NCI-H146 (cell line): Measurements from ENCODE around the gene ANKRD11.
A peak's percentile ranks its signal among the peaks of the same experiment; 100 is the strongest.
"Not testable (repeated sequence)": the region's sequence is repeated elsewhere in the genome, so short reads cannot be mapped to it uniquely, and the experiment has no call there.

ENCODE experiments used
- DNase-seq: peaks from one replicate; lab custom pipeline; 2025; lab: John Stamatoyannopoulos, UW

ANKRD11 gene

DNA sequence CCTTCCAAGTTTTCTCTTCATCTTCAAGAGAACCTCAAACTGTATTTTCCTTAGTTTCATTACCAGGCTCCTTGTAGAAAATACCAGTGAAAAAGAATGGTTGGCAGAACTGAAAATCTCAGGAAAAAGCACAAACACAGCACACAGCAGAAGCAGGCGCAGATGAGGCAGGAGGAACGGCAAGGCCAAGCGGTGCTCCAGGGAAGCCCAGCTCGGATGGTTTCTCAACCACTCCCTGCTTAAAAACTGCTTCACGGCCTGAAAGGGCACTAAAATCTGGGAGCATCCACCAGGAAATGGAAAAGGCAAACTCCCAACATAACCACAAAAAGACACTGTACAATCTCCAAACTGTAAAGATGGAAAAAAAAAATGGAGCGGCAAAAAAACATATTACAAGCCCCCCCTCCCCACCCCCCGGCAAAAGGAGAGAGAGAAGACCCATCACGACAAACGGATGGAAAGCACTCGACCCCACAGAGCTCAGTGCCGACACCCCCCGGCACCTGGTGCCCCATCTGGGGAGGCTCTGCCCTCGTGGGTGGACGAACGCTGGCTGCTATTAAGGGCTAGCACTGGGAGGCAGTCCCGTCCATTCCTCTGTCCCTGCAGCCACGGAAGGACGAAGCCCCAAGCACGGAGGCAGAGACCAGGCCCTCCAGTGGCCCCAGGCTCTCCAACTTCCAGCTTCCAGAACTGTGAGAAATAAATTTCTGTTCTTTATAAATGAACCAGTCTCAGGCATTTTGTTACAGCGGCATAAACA is 145.3 kb downstream of the ANKRD11 start:
- peak; percentile 38 for DNase-seq

DNA sequence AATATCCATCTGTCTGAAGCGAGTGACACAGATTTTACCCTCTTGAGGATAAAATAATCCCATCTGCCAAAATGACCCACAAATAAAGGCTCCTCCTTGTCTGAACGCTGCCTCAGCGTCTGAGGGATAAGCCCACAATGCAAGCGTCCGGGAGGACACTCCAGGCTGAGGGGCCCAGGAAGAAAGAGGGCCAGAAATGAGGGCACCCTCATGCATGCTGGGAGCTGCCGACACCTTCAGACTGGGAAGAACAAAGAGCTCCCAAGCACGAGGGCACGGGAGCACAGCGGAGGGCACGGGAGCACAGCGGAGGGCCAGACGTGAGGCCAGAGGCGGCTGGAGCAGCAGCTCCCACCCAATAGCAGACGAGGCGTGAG is 145.9 kb downstream of the ANKRD11 start:
- no peak for DNase-seq

DNA sequence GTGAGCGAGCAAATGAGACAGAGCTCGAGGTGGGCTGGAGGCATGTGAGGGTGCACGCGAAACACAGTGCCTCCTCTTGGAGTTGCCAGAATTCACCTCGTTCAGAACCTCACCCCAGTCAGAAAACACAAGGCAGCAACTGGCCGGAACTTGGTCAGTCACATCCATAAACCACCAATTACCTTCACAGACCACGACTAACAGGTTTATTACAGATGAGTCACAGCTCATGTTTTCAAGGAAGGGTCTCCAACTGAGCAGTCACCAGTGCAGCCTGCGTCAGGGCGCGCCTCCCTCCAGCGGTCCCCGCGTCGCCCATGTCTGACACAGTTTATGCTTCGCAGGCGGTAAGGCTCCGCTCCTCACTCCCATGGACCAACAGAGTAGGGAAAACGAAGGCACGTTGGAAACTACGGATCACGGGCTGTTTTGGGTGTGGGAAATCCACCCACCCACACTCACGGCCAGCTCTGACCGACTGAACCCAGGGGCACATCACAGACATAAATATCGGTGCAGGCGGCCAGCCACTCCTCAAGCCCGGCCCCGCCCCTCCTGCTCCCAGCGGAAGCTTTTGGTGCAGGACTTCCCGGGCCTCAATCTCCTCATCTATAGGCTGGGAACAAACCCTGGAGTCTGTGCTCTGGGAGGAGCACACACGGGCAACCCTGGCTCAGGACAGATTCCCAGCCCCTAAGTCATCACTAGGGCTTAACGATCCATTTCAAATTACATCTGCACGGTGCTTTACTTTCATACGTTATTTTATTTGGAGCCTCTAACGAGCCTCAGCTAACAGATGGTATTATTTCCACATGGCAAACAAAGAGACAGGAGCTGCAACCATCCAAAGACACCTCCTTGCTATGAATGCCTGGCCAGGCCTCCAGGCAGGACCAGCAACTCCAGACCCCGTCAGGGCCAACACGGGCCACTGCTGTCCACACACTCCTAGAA is 146.6 kb downstream of the ANKRD11 start:
- no peak for DNase-seq

DNA sequence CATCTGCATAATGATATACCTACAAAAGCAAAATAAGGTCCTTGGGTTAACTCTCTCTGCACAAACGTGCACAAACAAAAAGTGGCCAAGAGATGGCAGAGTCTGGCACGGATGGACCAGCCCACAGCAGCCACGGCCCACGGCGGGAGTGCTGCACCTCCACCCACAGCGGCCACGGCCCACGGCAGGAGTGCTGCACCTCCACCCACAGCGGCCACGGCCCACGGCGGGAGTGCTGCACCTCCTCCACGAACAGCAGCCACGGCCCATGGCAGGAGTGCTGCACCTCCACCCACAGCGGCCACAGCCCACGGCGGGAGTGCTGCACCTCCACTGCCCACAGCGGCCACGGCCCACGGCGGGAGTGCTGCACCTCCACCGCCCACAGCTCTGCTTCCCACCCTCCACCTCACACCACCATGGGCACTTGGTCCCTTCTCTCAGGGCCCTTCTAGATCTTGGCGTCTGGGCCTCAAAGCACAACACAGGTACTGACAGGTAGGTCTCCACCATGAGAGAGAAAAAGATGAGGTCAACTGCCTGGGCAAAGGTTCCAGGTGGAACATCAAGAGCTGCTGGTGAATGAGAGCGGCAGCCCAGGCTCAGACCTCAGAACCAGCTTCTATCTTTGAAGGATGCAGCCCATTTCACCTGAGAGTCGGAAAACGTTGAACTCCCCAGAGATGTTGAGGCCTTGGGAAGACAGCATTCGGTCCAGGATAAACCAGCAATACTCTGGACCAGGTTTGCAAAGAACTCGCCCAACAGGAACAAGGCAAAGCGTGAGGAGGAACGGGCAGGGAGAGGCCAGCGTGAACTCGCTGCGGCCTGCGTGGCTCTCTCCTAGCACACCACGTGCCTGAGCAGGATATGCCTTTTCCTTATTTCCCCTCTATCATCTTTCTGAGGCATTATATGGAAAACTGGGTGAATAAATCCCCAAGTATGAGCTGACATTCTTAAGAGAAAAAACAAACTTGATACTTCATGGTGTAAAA is 148.4 kb downstream of the ANKRD11 start:
- no peak for DNase-seq

DNA sequence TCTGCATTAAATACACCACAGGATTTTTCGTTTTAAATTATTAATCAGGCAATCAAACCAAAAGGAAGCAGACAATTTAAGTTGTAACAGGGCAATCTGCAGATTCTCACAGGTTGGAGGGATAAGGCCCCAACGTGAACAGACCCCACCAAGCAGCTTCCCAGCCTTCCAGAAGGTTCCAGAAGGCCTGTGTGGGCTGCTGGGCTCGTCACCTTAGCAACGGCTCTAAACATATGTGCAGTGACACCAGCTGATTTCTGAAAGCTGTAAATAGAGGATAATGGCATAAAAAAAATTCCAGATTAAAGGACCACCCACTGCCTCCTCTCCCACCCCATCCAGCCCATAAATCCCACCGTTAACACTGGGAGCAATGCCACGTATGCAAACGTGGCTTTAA is 149.1 kb downstream of the ANKRD11 start:
- DNase-seq = no peak

DNA sequence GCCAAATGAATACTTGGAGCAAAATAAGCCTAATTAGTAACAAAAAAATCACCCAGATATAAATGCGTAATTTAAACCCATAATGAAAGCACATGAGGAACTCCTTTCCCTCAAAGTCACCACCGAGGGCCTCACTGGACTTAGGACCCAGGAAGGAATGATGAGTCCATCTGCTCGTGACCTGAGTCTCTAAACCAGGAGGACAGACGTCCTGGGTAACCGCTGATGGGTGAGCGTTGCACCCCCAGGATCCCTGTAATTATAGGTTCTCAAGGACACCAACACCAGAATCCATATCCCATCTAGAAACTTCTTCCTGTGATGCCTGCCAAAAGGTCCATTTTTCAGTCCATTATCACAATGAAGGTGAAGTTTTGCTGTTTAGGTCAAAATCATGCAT is 151.5 kb downstream of the ANKRD11 start:
- DNase-seq = no peak

DNA sequence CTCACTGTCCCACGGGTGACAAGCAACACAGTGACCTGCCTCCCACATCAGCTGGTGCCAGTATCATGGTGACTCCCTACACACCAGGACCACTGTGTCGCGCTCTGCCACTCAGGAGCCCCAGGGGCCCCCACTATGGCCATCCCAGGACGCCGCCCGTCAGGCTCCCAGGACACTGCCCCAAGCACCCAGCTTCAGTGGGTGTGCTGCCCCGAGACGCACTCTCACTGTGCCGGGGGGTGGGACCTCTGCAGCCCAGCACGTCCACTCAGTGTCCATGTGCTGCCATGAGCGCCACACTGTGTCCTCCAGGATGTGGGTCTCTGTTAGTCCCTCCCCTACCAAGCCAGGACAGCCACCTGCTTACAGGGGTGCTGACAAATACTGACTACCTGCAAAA is 152.4 kb downstream of the ANKRD11 start:
- no peak for DNase-seq

DNA sequence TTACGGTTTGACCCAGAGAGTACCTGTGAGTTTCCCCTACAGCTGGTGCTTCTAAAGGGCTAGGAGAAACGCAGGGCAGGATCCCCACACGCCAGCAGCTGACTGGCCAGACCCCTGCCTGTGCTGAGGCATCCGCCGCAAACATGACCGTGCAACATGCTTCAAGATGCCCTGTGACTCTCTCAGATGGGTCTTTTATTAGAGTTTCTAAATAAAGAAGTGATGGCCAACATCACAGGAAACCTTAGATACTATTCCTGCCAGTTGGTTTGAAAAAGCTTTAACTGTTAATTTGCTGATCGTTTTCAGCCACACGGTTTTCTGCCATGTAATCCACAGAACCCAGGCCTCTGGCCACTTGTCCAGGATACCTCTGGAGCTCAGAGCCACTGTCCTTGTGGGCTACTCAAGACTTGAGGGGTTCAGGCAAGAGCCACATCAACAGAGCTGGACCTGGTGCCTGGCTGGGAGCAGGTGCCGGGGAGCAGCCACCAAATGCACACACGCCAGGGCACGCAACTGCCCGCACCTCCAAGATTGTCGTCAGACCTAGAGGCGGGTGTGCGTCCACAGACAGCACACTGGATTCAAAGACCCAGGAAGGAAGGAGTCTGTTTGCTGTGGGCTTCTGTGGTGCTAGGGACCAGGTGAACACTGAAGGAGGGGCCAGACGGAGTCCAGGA is 154.4 kb downstream of the ANKRD11 start:
- DNase-seq = no peak

DNA sequence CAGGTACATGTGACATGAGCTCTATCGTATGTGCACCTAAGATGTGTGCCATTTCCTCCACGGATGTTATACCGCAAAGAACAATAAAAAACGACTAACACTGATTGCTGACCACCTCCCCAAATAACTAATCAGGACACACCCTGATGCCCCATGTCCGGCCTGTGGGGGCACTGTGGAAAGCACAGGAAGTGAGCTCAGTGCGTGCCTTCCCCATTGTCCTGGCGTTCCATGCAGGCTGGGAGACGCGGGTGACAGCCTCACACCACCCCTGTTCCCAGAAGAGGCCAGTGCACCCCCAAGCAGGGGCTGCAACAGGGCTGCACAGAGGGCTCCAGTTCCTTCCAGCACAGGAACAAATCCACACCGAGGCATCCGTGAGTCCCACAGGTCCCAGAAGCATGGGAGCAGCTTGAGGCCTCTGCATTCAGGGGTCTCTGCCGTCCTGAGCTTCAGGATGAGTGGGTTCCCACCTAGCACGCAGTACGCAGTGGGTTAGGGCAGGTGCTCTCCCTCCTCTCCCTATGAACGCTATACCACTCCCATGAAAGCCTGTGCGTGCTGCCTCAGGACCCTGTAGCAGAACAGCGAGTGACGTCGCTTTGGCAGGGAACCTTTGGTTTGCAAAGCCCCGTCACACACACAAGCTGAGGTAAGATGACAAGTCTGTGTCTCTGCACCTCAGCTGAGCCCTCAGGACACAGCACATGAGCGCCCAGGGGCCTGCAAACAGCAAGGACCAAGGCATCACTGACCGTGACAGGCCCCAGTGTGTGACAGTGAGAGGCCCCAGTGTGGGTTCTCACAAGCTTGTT is 155.2 kb downstream of the ANKRD11 start:
- no peak for DNase-seq

DNA sequence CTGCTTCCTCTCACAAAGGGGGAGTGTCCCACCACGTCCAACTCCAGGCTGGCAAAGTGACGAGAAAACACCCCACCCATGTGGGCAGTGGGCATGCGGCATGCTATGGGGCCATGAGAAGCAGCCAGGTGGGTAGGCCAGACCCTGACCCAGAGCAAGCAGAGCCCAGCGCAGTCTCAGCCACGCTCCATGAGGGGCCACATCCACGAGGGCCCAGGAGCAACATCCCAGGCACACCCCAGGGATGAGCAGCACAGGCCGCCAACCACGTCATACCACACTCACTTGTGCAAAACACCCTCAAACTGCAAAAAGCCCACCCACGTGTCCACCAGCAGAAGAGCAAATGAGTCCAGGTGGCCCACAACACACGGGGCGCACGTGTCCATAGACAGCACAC is 155.9 kb downstream of the ANKRD11 start:
- DNase-seq = no peak

DNA sequence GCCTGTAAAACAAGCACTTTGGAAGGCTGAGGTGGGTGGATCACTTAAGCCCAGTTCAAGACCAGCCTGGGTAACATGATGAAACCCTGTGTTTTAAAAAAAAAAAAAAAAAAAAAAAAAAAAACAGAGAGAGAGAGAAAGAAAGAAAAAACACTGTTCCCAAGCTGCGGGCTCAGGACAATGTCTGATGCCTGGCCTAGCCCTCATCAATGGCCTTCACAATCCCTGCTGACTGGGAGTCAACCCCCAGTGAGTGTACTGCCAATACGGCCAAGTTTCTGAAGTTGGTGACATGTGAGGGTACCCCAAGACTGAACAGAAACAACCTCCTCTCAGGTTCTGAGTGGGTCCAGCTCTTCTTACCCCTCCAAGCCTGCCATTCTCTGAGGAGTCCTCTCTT is 156.3 kb downstream of the ANKRD11 start:
- no peak for DNase-seq

DNA sequence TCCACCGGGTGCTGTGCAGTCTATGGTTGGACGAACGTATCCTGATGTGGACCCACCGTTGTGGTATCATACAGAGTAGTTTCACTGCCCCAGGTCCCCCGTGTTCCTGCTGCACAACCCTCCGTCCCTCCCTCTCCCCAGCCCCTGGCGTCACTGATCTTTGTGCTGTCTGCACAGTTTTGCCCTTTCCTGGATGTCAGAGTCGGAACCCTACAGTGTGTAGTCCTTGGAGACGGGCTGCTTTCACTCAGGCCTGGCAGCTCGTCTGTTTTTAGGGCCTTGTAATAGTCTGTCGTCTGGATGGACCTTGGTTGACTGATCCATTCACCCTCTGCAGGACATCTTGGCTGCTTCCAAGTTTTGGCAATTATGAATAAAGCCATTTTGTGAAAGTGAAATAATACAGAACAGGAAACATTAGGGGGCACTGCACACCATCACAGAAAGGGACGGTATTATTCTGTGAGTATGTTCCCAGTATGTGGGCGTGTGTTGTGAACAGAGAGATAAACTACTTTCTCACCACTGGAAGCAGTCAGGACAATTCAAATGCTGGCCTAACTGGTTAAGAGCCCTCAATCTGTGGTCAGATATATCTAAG is 156.9 kb downstream of the ANKRD11 start:
- not testable (repeated sequence) for DNase-seq

DNA sequence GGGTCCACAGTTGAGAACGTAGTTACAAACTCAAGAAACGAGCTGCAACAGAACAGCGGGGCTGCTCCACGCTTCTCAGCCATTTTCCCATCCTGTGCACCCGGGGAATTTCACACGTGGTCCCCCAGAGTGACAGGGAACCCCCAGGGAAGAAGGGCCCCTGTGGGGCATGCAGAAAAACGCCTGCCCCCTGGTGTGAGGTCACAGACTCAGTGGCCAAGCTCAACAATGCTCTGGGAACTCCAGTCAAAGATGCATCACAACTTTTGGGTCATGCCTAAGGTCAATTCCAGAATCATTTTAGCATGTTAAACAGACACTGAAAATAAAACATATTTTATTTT is 157.5 kb downstream of the ANKRD11 start:
- DNase-seq = no peak

DNA sequence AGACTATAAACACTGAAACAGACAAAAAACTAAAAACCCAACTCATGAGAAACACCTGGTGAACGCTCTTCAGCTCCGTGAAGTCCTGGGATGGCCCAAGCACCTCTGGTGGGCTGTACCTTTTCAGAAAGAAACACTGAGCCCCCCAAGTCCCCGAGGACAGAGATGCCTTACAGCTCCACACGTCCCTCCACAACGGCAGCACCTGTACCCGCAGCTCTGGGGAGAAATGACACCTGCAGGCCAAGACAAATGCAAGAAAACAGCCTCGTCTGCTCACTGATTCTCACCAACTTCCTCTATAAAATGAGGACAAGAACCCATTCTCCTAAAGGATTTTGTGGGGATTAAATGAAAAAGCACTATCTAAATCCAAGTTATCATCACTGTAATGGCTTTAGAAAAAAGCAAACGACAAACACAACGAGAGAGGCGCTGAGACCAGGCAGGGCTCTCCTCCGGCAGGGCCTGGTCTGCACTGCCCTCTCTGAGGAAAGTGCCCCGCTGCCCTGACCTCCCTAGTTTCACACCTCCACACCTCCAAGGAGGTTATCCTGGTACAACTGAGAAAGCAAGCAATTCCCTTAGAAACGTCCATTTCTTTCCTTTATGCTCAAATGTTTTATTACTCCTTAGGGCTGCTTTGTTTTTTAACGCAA is 158.0 kb downstream of the ANKRD11 start:
- DNase-seq = no peak

DNA sequence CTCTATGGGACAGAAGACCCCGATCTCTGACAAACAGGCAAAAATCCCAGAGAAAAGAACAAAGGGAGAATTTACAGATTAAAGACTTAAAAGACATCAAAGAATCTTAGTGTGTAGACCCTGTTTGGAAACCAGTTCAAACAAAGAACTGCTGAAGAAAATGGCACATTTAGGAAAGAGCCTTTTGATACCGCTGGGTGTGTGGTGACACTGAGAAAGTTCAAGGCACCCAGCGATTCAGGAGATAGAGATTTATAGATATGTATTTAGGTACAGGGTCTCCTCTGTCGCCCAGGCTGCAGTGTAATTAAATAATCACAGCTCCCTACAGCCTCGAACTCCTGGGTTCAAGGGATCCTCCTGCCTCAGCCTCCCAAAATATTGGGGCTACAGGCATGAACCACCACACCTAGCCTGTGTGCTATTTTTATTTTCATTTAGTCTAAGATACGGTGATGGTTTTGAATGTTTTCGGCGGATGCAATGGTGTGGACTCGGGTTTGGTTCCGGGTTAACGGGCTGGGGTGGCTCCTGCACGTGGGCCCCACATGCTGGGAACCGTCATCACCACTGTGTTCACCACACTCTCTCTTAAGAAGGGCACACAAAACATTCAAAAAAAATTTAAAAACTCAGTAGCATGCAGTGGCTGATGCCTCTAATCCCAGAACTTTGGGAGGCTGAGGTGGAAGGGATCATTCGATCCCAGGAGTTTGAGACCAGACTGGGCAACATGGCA is 158.8 kb downstream of the ANKRD11 start:
- DNase-seq = no peak

DNA sequence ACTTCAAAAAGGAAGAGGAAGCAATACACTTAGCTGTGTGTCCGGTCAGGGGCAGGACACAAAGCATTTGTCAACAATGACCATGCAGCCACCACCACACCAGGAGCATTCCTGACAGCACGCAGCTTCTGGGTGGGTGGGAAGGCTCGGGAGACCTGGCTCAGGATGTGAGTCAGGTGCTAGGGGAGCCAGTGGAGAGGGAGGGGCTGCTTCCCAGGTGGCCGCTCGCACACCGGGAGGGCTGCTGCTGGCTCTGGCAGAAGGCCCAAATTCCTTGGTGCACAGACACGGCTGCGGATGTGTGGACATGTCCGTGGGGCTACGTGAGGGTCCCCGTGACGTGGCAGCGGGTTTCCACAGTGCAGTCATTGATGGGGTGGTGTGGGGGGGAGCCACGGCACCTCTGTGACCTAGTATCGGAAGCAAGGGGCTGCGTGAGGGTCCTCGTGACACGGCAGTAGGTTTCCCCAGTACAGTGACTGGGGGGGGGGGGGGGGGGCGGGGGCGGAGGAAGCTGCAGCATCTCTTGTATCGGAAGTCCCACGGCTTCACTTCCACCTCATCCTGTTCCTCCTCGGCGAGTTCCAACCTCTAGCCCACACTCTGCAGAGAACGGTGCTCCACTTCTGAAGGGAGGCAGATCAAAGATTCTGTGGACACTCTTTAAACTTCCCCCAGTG is 160.0 kb downstream of the ANKRD11 start:
- peak; percentile 65 for DNase-seq

DNA sequence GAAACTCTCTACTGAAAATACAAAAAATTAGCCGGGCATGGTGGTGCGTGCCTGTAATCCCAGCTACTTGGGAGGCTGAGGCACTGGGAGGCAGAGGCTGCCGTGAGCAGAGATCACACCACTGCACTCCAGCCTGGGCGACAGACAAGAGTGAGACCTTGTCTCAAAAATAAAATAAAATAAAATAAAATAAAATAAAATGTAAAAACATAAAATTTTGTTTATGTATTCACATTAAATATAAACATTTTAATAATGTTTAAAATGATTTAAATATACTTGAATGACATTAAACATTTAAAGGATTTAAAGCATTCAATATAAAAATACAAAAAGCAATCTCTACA is 160.6 kb downstream of the ANKRD11 start:
- not testable (repeated sequence) for DNase-seq
